ENCODE results near the gene LRRC15.

DNA sequence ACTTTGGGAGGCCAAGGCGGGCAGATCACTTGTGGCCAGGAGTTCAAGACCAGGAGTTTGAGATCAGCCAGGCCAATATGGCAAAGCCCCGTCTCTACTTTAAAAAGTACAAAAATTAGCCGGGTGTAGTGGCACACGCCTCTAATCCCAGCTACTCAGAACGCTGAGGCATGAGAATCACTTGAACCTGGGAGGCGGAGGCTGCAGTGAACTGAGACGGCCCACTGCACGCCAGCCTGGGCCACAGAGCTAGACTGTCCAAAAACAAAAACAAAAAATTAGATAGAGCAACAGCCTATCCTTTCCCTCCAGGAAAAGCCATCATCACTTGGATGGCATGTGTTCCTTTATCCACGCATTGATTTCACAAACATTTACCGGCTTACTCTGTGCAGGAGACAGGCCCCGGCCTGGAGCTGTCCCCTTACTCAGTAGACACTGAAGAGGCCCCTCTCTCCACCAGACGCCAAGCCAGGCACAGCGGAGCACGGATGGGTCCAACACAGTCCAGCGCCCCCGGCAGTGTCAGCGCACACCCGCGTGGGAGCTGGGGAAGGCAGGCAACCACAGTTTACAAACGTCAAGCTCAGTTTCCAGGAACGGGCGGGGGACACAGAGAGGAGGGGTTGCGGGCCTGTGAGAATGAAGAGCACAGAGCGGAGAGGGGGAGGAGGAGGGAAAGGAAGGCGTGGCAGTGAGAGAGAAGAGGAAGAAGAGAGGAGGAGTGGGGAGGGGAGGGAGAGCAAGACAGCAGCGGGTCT lies 26.4 kb upstream of the LRRC15 start:
- TF ChIP-seq POLR2A (IDR thresholded peaks at IDR 0.05; ENCODE audit: extremely low read depth, insufficient read length) (no peak), MYC (IDR thresholded peaks at IDR 0.05; ENCODE audit: low read depth, low read length) (no peak)
- TF ChIP-seq, protein P1, sequence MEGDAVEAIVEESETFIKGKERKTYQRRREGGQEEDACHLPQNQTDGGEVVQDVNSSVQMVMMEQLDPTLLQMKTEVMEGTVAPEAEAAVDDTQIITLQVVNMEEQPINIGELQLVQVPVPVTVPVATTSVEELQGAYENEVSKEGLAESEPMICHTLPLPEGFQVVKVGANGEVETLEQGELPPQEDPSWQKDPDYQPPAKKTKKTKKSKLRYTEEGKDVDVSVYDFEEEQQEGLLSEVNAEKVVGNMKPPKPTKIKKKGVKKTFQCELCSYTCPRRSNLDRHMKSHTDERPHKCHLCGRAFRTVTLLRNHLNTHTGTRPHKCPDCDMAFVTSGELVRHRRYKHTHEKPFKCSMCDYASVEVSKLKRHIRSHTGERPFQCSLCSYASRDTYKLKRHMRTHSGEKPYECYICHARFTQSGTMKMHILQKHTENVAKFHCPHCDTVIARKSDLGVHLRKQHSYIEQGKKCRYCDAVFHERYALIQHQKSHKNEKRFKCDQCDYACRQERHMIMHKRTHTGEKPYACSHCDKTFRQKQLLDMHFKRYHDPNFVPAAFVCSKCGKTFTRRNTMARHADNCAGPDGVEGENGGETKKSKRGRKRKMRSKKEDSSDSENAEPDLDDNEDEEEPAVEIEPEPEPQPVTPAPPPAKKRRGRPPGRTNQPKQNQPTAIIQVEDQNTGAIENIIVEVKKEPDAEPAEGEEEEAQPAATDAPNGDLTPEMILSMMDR (IDR thresholded peaks at IDR 0.05; ENCODE audit: low read depth, low read length), result no peak

All from NB4 (cell line).